Measurements from ENCODE around the gene RPL41. TPM values are rescaled to one million over a fixed set of nuclear protein-coding genes. Genes with fewer than 3 reads are reported as not detected.

Gene RPL41
- polyA plus RNA-seq, 1 of the 3 experiments (the other 2 are of a cell fraction): 12,464 TPM

DNA sequence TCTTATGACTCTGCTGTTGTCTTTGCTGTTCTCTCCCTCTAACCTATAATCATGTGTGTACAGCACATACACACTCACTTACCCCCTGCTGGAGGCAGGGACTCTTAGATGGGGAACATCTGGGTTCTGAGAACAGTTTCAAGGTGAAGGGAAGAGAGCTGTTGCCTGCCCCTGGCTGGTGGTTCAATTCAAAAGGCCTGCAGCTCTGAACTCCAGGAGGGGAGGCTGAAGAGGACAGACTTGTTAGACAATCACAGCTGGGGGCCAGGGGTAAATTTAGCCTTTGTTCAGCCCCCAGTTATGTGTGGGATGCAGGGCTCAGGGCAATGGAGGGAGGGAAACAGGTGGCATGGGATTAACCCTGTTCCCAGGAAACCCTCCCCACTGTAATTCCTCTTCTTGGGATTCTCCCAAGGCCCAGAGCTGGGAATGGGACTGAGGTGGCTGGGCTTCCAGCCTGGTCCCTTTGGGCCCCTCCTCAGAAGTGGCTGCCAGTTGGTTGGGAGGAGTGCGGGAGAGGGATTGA is 37.9 kb downstream of the RPL41 start:
- no peak for TF ChIP-seq RFX5 (IDR thresholded peaks at IDR 0.05; ENCODE audit: low read length)
- no peak for TF ChIP-seq NFIC (IDR thresholded peaks at IDR 0.05; ENCODE audit: borderline replicate concordance)
- no peak for TF ChIP-seq GATA2 (CRISPR knock-in tag; IDR thresholded peaks at IDR 0.05)
- no peak for TF ChIP-seq EP300 (IDR thresholded peaks at IDR 0.05; ENCODE audit: borderline replicate concordance in 1 of 2, low read depth in 1 of 2, low read length in 1 of 2)
- TF ChIP-seq TAF1 (IDR thresholded peaks at IDR 0.05; ENCODE audit: borderline replicate concordance, low read depth, low read length): no peak
- no peak for TF ChIP-seq EZH2phosphoT487 (IDR thresholded peaks at IDR 0.05; ENCODE audit: borderline replicate concordance, low read depth)
- TF ChIP-seq, protein P1, sequence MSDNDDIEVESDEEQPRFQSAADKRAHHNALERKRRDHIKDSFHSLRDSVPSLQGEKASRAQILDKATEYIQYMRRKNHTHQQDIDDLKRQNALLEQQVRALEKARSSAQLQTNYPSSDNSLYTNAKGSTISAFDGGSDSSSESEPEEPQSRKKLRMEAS (IDR thresholded peaks at IDR 0.05; ENCODE audit: low read depth): no peak
- no peak for TF ChIP-seq RCOR1 (IDR thresholded peaks at IDR 0.05; ENCODE audit: low read length)
- no peak for TF ChIP-seq SIN3A (IDR thresholded peaks at IDR 0.05; ENCODE audit: borderline replicate concordance, low read depth, low read length)
- TF ChIP-seq RAD21 (IDR thresholded peaks at IDR 0.05; ENCODE audit: low read length): no peak
- TF ChIP-seq, protein P2, sequence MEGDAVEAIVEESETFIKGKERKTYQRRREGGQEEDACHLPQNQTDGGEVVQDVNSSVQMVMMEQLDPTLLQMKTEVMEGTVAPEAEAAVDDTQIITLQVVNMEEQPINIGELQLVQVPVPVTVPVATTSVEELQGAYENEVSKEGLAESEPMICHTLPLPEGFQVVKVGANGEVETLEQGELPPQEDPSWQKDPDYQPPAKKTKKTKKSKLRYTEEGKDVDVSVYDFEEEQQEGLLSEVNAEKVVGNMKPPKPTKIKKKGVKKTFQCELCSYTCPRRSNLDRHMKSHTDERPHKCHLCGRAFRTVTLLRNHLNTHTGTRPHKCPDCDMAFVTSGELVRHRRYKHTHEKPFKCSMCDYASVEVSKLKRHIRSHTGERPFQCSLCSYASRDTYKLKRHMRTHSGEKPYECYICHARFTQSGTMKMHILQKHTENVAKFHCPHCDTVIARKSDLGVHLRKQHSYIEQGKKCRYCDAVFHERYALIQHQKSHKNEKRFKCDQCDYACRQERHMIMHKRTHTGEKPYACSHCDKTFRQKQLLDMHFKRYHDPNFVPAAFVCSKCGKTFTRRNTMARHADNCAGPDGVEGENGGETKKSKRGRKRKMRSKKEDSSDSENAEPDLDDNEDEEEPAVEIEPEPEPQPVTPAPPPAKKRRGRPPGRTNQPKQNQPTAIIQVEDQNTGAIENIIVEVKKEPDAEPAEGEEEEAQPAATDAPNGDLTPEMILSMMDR (IDR thresholded peaks at IDR 0.05): no peak
- no peak for TF ChIP-seq YY1 (IDR thresholded peaks at IDR 0.05; ENCODE audit: low read depth)
- no peak for TF ChIP-seq FOXJ3 (CRISPR knock-in tag; IDR thresholded peaks at IDR 0.05)
- no peak for TF ChIP-seq TEAD4 (IDR thresholded peaks at IDR 0.05; ENCODE audit: borderline replicate concordance, insufficient read depth)
- TF ChIP-seq REST (IDR thresholded peaks at IDR 0.05; ENCODE audit: low read depth, low read length): no peak
- no peak for TF ChIP-seq CHD2 (IDR thresholded peaks at IDR 0.05; ENCODE audit: low read length, partially characterized antibody)
- peaks cover 1% of the 10 kb centered on the region for H4K20me1 ChIP-seq (ENCODE audit: insufficient read depth)
- no peak overlapping the region for H2AFZ ChIP-seq (ENCODE audit: low read depth)
- H3K9me2 ChIP-seq: no peaks in the 10 kb centered on the region
- CTCF ChIA-PET: interaction anchor here (1.4 to 2.4 kb wide), 3 partner anchors 25 to 35 kb away, joined by 6 to 14 read pairs (median 11); partner anchors contain the start of gene SMARCC2
- H3K9ac ChIP-seq: no peak overlapping the region
- 100% methylated on average over 1 of the region's 1 CpG for WGBS (ENCODE audit: low lambda C conversion rate)
- H3K4me2 ChIP-seq: peak overlapping the region; percentile 95; the same call in 1 of the 2 replicates
- H3K4me3 ChIP-seq (ENCODE audit: low read depth in 2 of 2, low read length in 1 of 2): no peak overlapping the region
- DNase-seq: no peak
- peak overlapping the region in 1 of 2 experiments; percentile 17; a peak in 1 of 4 replicates for H3K27ac ChIP-seq (ENCODE audit: low read depth in 2 of 2, low read length in 1 of 2)
- no peaks in the 10 kb centered on the region for H3K27me3 ChIP-seq (ENCODE audit: insufficient read depth)
- H3K36me3 ChIP-seq (replicated peaks in 1 of 2; ENCODE audit: control insufficient read depth in 1 of 2, insufficient read depth in 2 of 2, low read length in 1 of 2): peaks cover 6 to 11% of the 10 kb centered on the region in 2 experiments
- peaks cover 47% of the 10 kb centered on the region for H3K79me2 ChIP-seq (ENCODE audit: insufficient read depth)
- H3K4me1 ChIP-seq (ENCODE audit: control insufficient read depth in 1 of 2, insufficient read depth in 2 of 2, low read depth in 1 of 2, low read length in 1 of 2): peaks cover 23 to 25% of the 10 kb centered on the region in 2 experiments; a peak in 3 of 4 replicates
- H3K9me3 ChIP-seq: no peaks in the 10 kb centered on the region
- POLR2A ChIA-PET: no interaction called here
- peaks cover 27% of the 10 kb centered on the region for H3F3A ChIP-seq (replicated peaks; ENCODE audit: insufficient read depth)
